ENCODE data around the gene NUDT3. TPM values are rescaled to one million over a fixed set of nuclear protein-coding genes. Genes with fewer than 3 reads are reported as not detected.

The NUDT3 gene
- total RNA-seq, 2 donors from 2014 or later, result 22.8 to 24.7 TPM

DNA sequence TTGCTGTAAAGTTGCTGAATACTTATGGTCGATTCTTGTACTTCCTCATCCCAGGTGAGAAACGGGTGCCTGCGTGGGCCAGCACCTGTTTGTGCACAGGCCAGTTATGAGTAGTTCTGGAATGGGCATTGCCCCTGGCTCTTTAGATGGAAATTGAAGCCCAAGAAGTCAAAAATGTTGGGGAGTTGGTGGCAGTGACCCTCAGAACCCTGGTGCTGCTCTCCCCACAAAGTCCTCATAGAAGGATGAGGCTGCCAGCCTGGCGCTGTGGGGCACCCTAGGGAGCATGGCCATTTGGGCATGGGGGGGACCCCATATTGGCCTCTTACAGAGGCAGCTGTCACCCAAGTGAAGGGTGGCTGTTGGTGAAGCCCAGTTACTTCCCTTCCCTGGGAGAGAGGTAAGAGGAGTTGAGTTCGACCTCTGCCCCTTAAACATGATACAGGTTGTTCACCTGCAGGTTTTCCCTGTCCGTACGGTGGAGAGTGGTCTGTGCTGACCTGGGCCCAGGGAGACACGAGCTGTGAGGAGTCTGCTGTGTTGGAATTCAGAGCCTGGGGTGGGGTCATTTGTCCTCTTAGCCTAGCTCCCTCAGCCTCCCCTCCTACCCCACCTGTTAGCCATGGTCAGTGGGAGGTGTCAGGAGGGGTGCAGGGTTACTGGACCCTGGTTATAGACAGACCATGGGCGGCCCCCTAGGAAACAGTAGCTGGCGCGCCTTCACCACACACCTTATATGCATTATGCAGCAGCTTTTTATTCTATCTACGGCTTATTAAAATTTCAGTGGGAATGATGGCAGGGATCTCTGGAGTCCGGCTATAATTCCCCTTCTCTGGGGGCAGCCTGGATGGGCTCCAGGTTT lies 150.9 kb downstream of the NUDT3 start:
- H3K27me3 Mint-ChIP-seq (ENCODE audit: insufficient read depth), result no peaks in the 10 kb centered on the region
- peaks cover 26% of the 10 kb centered on the region for H3K4me1 Mint-ChIP-seq
- 93 to 97% methylated on average over 7 to 13 of the region's 13 CpGs for WGBS, 2 experiments (ENCODE audit: insufficient coverage in 1 of 2, insufficient read length in 1 of 2)
- no peaks in the 10 kb centered on the region for H3K27me3 ChIP-seq (ENCODE audit: control insufficient read depth, insufficient read depth, low read length, poor library complexity, severe bottlenecking)
- H3K4me3 Mint-ChIP-seq, result no peak overlapping the region
- H3K4me3 ChIP-seq (ENCODE audit: low read length), result no peak overlapping the region
- no peak for TF ChIP-seq CTCF (conservative IDR thresholded peaks at IDR 0.05)
- no peak overlapping the region for H3K27ac ChIP-seq (ENCODE audit: low read depth, low read length)
- H3K36me3 ChIP-seq (ENCODE audit: control insufficient read depth, insufficient read depth, low read length), result peaks cover 60% of the 10 kb centered on the region
- peaks cover 66% of the 10 kb centered on the region for H3K36me3 Mint-ChIP-seq (ENCODE audit: low read depth)
- no peak for DNase-seq
- H3K9me3 Mint-ChIP-seq, result no peaks in the 10 kb centered on the region
- peaks cover 14% of the 10 kb centered on the region for H3K4me1 ChIP-seq (ENCODE audit: control insufficient read depth, insufficient read depth, low read length)
- H3K9me3 ChIP-seq (ENCODE audit: control insufficient read depth, low read length), result no peaks in the 10 kb centered on the region
- peak overlapping the region; percentile 7 for H3K27ac Mint-ChIP-seq
- no peak overlapping the region for H3K9ac ChIP-seq (ENCODE audit: extremely low read depth, low read length, poor library complexity, severe bottlenecking)

GRCh38 chr6:34240329-34241248 lies 151.9 kb downstream of the NUDT3 start:
- peaks cover 26% of the 10 kb centered on the region for H3K4me1 Mint-ChIP-seq
- Histone ChIP-seq H3K27ac (ENCODE audit: low read depth, low read length) (no peak overlapping the region), H3K9me3 (ENCODE audit: control insufficient read depth, low read length) (no peaks in the 10 kb centered on the region), H3K4me3 (ENCODE audit: low read length) (peak overlapping the region; percentile 95), H3K4me1 (ENCODE audit: control insufficient read depth, insufficient read depth, low read length) (peaks cover 14% of the 10 kb centered on the region), H3K9ac (ENCODE audit: extremely low read depth, low read length, poor library complexity, severe bottlenecking) (no peak overlapping the region), H3K27me3 (ENCODE audit: control insufficient read depth, insufficient read depth, low read length, poor library complexity, severe bottlenecking) (no peaks in the 10 kb centered on the region), H3K36me3 (ENCODE audit: control insufficient read depth, insufficient read depth, low read length) (peaks cover 60% of the 10 kb centered on the region)
- H3K36me3 Mint-ChIP-seq (ENCODE audit: low read depth), result peaks cover 66% of the 10 kb centered on the region
- TF ChIP-seq CTCF (conservative IDR thresholded peaks at IDR 0.05), result no peak
- no peaks in the 10 kb centered on the region for H3K27me3 Mint-ChIP-seq (ENCODE audit: insufficient read depth)
- no peak for DNase-seq
- peak overlapping the region; percentile 56 for H3K27ac Mint-ChIP-seq
- H3K4me3 Mint-ChIP-seq, result peak overlapping the region; percentile 89
- no peaks in the 10 kb centered on the region for H3K9me3 Mint-ChIP-seq
- 90 to 91% methylated on average over 5 to 22 of the region's 22 CpGs for WGBS, 2 experiments (ENCODE audit: insufficient coverage in 1 of 2, insufficient read length in 1 of 2)

- Mint-ChIP-seq H3K9me3 (no peaks in the 10 kb centered on the region), H3K27ac (peak overlapping the region; percentile 95), H3K4me1 (peaks cover 26% of the 10 kb centered on the region), H3K36me3 (ENCODE audit: low read depth) (peaks cover 60% of the 10 kb centered on the region), H3K4me3 (peak overlapping the region; percentile 89), H3K27me3 (ENCODE audit: insufficient read depth) (no peaks in the 10 kb centered on the region)
- Histone ChIP-seq H3K4me1 (ENCODE audit: control insufficient read depth, insufficient read depth, low read length) (peaks cover 14% of the 10 kb centered on the region), H3K27ac (ENCODE audit: low read depth, low read length) (no peak overlapping the region), H3K9me3 (ENCODE audit: control insufficient read depth, low read length) (no peaks in the 10 kb centered on the region), H3K36me3 (ENCODE audit: control insufficient read depth, insufficient read depth, low read length) (peaks cover 60% of the 10 kb centered on the region), H3K27me3 (ENCODE audit: control insufficient read depth, insufficient read depth, low read length, poor library complexity, severe bottlenecking) (no peaks in the 10 kb centered on the region), H3K9ac (ENCODE audit: extremely low read depth, low read length, poor library complexity, severe bottlenecking) (peak overlapping the region; percentile 83), H3K4me3 (ENCODE audit: low read length) (peak overlapping the region; percentile 95)
- TF ChIP-seq CTCF (conservative IDR thresholded peaks at IDR 0.05), result no peak
- WGBS, 2 experiments (ENCODE audit: insufficient coverage in 1 of 2, insufficient read length in 1 of 2), result 81% methylated on average over 2 of the region's 2 CpGs; no CpG with 5 or more reads in 1 of the 2 experiments
- no peak for DNase-seq
Measured at GRCh38 chr6:34239893-34240292, 152.6 kb downstream of the NUDT3 start.
